NCI-H526 (cell line): Measurements from ENCODE around the gene FOXD4L1.
"Not testable (repeated sequence)": the region's sequence is repeated elsewhere in the genome, so short reads cannot be mapped to it uniquely, and the experiment has no call there.

Experiments used
- DNase-seq, 2 experiments: peaks; one replicate each; lab custom pipeline; 2025; lab: John Stamatoyannopoulos, UW

FOXD4L1 gene

DNA sequence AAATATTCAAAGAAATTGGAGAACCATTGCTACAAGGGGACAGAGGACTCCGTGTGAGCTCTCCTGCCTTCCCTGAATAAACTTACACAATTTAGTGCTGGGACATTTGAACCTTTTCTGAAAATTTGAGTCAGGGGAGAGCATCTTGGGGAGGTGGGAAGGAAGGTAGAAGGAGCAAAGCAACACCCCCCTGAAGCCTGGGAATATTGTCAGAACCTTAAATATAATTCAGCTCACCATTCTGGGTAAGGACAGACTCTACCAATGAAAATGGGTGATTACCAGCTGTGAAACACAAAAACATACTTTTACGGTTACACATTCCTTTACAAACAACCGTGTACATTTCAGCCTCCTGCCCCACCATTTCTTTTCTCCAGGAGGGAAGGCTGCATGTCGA, at the start of gene FOXD4L1:
Gene FOXD4L1 (plus strand): TSS at position 301 of the 400 bp plus-strand sequence. CDS start 592 bp downstream, outside the sequence.
- not testable (repeated sequence) for DNase-seq

DNA sequence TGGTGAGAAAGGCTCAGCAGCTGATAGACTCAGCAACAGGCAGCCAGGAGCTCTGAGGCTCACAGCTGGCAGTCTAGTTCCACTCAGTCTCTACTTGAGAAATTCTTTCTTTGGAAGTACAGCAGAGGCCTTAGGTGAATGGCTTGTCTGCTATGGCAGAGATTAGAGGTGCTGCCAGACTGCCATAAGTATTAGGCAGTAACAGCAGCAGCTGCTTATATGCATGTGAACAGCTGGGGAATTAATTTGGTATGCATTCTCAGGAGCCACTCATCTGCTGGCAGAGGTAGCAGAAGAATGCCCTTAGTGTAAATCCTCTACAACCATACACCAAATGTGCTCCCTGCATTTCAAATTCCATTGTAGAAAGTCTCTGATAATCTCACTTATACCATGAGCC, 32.7 kb upstream of the FOXD4L1 start:
- DNase-seq: not testable (repeated sequence)

DNA sequence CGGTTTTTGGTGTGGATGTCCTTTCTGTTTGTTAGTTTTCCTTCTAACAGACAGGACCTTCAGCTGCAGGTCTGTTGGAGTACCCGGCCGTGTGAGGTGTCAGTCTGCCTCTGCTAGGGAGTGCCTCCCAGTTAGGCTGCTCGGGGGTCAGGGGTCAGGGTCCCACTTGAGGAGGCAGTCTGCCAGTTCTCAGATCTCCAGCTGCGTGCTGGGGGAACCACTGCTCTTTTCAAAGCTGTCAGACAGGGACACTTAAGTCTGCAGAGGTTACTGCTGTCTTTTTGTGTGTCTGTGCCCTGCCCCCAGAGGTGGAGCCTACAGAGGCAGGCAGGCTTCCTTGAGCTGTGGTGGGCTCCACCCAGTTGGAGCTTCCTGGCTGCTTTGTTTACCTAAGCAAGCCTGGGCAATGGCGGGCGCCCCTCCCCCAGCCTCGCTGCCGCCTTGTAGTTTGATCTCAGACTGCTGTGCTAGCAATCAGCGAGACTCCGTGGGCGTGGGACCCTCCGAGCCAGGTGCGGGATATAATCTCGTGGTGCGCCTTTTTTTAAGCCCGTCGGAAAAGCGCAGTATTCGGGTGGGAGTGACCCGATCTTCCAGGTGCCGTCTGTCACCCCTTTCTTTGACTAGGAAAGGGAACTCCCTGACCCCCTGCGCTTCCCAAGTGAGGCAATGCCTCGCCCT, 21.6 kb upstream of the FOXD4L1 start:
- not testable (repeated sequence) for DNase-seq

DNA sequence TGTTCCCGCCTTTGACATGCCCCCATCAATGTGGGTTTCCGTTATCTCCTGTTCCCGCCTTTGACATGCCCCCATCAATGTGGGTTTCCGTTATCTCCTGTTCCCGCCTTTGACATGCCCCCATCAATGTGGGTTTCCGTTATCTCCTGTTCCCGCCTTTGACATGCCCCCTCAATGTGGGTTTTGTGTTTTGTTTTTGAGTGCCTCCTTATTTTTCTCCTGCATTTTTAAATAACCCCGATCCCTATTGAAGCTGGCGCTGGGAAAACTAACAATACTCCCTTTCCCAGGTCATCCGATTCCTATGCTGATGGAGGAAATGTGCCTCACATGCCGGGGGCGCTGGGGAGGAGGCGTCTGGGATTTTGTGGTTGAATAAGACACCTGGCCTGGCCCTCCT, 1.9 kb upstream of the FOXD4L1 start:
- DNase-seq: not testable (repeated sequence)

DNA sequence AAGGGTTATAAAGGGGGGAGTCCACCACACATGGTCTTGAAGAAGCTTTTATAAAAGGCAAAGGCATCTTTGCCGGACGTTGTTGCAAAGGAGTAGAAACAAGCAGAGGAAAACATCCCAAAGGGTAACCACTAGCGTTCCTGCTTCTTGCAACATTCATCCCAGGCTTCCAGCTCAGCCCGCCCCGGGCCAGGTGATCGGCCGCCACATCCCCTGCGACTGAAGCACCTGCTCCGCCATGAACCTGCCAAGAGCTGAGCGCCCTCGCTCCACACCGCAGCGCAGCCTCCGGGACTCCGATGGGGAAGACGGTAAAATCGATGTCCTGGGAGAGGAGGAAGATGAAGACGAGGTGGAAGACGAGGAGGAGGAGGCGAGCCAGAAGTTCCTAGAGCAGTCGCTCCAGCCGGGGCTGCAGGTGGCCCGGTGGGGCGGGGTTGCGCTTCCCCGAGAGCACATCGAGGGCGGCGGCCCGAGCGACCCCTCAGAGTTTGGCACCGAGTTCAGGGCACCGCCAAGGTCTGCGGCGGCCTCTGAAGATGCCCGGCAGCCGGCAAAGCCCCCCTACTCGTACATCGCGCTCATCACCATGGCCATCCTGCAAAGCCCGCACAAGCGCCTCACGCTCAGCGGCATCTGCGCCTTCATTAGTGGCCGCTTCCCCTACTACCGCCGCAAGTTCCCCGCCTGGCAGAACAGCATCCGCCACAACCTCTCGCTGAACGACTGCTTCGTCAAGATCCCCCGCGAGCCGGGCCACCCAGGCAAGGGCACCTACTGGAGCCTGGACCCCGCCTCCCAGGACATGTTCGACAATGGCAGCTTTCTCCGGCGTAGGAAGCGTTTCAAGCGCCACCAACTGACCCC, 787 bp downstream of the FOXD4L1 start:
- DNase-seq: not testable (repeated sequence)

DNA sequence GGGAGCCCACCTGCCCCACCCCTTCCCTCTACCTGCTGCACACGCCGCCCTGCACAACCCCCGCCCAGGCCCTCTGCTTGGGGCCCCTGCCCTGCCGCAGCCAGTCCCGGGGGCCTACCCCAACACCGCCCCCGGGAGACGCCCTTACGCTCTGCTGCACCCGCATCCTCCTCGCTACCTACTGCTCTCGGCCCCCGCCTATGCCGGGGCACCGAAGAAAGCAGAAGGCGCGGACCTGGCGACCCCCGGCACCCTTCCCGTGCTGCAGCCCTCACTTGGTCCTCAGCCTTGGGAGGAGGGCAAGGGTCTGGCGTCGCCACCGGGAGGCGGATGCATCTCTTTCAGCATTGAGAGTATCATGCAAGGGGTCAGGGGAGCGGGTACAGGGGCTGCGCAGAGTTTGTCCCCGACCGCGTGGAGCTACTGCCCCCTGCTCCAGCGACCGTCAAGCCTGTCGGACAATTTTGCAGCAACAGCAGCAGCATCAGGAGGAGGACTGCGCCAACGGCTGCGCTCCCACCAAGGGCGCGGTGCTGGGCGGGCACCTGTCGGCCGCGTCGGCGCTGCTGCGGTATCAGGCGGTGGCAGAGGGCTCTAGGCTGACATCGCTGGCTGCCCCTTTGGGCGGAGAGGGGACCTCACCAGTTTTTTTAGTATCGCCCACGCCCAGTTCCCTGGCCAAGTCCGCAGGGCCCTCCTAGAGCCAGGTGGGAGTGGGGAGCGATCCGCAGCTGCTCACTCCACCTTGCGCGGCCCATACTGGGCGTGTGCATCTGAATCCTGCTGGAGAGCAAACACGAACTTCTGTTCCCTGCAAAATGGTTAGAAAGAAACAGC, 1.6 kb downstream of the FOXD4L1 start:
- DNase-seq: not testable (repeated sequence)

DNA sequence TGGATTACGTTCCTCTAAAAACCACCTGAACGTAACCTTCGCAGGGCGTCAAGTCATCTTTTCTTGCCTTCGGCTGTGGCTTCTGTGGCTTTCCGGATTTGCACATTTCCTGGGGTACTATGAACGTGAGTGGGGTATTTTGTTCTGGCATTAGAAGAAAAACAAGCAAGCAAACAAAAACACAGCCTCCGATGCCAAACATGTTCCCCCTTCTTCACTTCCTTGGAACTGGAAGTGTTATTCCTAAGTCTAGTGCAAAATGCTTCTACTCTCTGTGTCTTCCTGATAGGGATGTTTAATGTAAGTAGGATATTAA, 2.2 kb downstream of the FOXD4L1 start:
- DNase-seq: not testable (repeated sequence)

DNA sequence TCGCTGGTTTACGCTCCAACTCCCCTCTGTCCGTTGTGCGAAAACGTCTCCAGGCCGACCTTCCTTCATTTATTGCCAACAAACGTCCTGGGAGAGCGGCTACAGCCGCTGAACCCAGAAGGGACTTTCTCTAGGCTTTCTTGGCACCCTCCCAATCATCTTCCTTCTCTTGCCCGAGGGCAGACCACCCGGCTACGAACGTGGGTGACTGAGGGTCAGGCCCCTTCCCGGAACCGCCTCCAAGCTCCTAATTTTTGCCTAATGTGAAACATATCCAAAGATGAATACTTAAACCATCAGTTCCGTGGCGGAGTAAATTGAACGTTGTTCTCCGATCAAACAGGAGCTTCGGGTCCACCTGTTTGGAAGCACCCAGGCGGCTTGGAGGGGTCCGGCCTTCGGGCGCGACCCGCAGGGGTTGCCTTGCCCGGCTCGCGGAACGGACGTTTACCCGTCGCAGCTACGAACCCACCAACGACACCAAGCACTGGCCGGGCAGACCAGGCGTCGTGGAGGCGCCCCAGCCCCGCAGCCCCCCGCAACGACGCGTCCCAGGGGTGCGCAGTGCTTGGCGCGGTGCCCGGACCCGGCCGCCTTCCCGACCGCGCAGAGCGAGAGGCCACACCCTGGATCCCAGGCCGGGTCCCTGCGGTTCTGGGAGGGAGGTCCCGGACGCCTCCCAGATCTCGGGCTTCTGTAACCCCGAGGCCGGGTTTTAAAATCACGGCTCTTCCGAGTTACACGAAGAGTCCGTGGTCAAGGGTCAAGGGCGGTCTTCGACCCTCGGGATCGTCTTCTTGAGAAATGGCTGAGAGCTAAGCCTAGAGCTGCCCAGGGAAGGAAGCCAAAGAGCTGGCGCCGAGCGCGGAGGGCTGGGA, 4.0 kb downstream of the FOXD4L1 start:
- DNase-seq: not testable (repeated sequence)

DNA sequence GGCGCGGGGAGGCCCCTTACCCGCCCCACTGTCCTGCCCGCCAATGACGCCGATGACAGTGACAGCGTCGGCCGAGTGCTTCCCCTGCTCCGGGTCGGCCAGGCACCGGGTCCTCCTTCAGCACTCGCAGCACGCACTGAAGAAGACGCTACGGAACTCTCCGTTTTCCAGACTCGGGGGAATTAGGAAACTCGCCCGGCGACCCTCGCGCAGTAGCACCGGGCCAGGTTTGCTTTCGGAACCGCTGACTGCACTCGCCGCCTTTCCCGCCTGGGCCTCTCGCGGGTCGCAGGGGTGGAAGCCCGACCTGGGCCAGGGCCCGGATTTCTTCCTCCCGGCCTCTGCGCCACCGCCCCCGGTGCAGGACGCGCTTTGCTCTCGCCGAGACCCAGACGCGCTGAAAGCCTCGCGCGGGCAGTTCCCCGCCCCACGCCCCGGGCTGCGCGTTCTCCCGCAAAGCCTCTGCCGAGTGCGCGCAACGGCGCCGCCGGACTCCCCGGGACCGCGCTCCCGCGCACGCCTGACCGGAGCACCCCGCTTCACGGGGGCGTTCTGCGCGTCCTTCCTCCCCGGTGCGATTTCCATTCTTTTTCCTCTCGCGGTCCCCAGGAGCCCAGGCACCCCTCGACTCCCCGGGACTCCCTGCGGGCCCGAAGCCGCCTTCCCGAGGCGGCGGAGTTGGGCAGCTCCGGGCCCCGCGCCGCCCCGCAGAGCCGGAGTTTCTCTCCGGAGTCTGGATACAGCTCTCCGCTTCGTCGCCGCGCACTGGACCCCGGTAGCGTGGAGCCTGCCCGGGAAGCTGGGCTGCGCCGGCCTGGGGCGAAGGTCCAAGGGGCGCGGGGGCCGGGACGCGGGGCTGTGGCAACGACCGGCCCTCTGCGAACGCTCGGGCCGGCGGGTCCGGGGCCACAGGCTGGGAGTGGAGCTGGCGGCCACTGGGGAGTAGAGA, 4.9 kb downstream of the FOXD4L1 start:
- not testable (repeated sequence) for DNase-seq

DNA sequence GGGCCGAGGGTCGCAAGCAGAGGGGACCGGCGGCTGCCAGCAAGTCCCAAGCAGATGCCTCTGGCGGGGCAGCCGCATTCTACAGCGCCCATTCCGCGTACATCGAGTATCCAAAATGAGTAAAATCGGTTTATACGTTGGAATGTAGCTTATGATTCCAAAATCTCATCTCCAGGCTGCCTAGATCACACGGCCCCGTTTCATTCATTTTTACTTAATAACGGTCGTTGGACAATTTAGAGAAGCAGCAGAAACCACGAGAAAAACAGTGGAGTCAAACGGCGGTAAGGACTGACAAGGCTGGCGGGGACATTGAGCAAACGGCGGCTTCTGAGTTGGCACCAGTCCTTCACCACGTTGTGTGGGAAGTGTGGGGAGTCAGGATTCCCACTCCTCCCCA, 5.6 kb downstream of the FOXD4L1 start:
- not testable (repeated sequence) for DNase-seq

DNA sequence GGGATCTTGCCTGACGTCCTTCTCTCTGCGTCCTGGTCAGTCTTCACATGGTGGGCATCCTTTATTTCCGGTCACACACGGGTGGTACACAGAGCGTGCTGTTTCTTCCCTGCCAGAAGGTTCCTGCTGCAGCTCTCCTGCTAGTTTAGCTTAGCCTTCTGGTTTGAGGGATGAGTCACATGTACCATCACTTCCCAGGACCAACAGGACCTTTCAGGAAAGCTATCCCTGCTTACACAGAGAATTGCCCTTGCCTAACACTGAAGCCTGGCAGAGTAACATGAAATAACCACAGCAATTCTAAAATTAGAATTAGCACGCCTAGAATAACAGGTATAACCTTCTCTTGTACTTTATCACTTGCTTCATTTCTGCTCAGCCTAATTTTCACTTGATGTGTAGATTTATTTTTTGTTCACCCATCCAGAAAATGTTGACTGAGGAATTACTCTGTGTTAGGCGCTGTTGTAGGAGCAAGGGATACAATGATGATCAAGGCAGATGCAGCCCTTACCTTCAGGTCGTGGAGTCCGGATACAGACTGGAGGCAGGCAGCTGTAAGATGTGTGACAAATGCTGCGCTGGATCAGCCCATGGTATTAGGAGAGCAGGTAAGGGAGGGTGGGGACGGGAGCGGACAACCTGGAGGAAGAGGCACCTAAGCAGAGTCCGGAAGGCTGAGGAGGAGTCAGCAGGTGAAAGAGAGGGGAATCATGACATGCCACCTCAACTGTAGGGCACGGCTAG, 9.1 kb downstream of the FOXD4L1 start:
- DNase-seq: not testable (repeated sequence)

DNA sequence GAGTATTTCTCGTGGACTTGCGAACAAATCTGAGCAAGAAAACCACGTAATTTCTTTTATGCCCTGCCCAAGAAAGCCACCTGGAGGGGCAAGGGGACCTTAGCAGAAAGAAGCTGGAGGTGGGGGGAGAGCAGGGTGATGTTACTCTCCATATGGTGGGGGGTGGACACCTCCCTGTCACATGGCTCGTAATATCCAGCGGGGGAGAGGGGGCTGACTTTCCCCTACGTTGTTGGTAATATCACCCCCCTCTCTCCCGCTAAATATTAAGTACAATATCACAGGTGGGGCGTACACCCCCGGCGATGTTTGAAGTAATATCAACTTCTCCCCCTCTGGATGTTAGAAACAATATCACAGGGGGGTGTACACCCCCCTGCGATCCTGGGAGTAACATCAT, 9.7 kb downstream of the FOXD4L1 start:
- DNase-seq: not testable (repeated sequence)

DNA sequence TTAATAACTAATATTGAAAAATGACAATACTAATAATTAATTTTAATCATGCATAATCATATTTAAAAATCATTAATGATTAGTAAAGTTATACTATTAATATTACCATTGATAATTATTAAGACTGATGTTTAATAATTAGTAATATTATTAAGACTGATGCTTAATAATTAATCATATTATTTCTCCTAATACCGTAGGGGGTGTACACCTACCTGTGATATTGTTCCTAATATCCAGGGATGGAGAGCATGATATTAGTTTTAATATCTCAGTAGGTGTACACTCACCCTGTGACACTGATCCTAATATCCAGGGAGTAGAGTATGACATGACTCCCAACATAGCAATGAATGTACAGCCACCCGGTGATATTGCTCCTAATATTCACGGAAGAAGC, 12.4 kb downstream of the FOXD4L1 start:
- not testable (repeated sequence) for DNase-seq

DNA sequence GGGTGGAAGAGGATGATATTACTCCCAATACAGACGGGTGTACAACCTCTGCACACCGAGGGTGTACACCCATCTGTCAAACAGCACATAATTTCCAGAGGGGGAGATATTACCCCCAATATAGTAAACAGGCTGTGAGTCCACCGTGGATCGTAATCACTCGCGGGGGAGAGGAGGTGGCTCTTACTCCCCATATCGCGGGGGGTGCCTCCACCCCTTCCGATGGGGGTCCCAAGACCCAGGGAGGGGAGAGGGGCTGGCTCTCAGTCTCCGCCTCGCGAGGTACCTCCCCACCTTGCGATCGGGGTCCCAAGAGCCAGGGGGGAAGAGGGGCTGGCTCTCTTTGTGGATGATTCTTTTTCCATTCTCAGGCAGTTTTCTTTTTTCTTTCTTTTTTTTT, 13.4 kb downstream of the FOXD4L1 start:
- not testable (repeated sequence) for DNase-seq

DNA sequence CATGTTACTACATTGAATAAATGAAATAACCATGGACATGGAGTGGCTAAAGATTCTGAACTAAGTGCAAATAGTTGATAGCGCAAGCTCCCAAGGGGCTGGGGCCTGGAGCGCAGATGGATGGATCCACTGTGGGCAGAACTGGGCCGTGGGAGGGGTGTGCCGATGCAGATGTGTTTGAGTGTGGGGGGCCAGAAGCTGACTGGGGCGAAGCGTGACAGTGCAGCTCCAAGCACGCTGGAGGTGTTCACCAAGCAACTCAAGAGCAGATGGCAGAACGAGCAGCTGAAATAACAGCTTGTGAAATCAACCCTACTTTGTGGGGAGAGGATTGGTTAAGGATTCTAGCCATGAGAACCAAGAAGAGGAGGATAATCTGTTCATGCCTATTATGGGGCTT, 17.0 kb downstream of the FOXD4L1 start:
- not testable (repeated sequence) for DNase-seq

DNA sequence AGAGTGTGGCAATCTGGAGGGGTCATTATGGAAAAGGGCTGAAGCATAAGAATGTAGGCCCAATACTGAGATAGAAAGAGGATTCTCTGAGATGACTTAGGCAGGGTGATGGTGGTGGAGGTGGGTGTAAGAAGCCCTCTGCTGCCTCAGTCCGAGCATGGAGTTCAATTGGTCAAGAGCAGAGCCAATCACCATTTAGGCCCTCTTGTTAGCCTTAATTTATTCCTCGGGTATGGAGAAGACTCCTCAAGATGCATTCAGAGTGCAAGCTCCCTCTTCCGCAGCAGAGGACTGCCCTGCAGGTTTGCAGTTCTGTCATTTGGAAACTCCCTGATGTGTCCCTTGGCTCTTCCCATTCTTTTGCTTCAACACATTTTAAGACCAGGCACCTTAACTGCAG, 17.5 kb downstream of the FOXD4L1 start:
- not testable (repeated sequence) for DNase-seq

DNA sequence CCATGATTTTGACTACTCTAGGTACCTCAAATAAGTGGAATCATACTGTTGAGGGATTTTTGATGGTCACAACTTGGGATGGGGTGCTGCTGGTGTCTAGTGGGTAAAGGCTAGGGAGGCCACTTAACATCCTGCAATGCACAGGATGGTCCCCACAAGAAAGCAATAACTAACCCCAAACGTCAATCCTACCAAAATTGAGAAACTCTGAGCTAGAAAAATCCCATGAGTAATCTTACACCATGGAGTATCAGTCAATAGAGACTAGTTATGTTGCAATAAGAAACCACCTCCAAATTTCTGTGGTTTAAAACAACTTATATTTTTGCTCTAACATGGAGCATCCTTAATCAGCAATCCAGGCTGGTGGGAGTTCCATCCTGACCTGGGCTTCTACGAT, 18.6 kb downstream of the FOXD4L1 start:
- DNase-seq: not testable (repeated sequence)

DNA sequence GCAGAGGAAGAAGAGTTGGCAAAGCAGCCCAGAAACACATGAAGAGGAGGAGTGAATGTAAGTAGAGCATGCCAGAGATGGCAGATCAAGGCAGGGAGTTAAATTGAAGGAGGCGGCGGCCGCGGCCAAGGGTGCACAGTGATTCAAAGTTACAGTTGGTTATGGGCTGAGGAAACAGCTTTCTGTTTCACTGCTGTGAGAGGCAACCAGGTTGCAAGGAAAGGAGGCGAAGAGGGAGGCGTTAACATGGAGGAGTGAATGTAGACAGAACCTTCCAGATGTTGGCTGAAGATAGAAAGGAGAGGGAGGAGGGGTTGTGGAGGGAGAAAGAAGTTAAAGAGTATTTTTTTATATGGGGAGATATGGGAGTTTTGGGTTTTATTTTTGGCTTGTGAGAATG, 22.4 kb downstream of the FOXD4L1 start:
- not testable (repeated sequence) for DNase-seq

DNA sequence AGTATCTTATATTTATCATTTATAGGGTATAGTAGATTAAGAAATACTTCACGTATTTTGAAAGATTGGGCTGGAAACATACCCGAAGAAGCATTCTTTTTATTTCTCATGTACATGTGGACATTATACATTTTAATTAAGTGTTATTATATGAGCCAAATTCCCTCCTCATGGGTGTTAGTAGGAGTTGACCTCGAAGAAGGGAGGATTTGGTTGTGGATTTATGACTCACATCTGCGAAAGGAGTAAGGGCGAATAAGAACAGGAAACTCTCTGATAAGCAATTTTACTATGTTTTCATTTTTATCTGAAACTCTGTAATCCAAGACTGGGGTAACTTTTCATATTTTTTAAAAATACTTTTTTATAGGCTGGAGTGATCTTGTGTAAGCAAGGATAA, 23.0 kb downstream of the FOXD4L1 start:
- not testable (repeated sequence) for DNase-seq
